SK-N-MC (cell line): ENCODE measurements around the gene QRFP.

ENCODE experiments used
- EZH2 ChIP-seq: fragments of 200-600 bp; sonication (generic); IDR thresholded peaks from one replicate; pipeline ENCODE4 v1.6.1; 2017; ENCODE audit warnings: antibody characterized with exemption
- FOXP2 ChIP-seq: optimal IDR thresholded peaks from 2 replicates; pipeline ENCODE3; 2011; ENCODE audit warnings: mild to moderate bottlenecking, moderate library complexity; ENCODE audit not compliant: insufficient read depth; ENCODE audit errors: extremely low read length, control extremely low read depth
- POLR2AphosphoS5 ChIP-seq: IDR thresholded peaks from 2 replicates; pipeline ENCODE4 v1.6.1; 2012; ENCODE audit warnings: mild to moderate bottlenecking, low read depth, low read length, borderline replicate concordance

- TF ChIP-seq POLR2AphosphoS5, result no peak
- TF ChIP-seq EZH2, result no peak
- TF ChIP-seq FOXP2, result no peak
Measured at GRCh38 chr9:130927995-130928900, 31.6 kb upstream of the QRFP start.
